IPS-20b (cell line): Measurements from ENCODE around the gene KCNH3.
"Not testable (repeated sequence)": the region's sequence is repeated elsewhere in the genome, so short reads cannot be mapped to it uniquely, and the experiment has no call there.

Source experiments
- H3K27ac ChIP-seq: one replicate; pipeline ENCODE4 v1.5.1; 2013; ENCODE audit warnings: low read length
- H3K27me3 ChIP-seq: 2 replicates; pipeline ENCODE4 v1.6.1; 2013; ENCODE audit warnings: mild to moderate bottlenecking, low read length, inconsistent platforms; ENCODE audit not compliant: insufficient read depth
- H3K36me3 ChIP-seq: 2 replicates; pipeline ENCODE4 v1.6.1; 2013; ENCODE audit warnings: low read depth, mild to moderate bottlenecking, inconsistent platforms, low read length, moderate library complexity; ENCODE audit not compliant: insufficient read depth
- H3K4me1 ChIP-seq: 2 replicates; pipeline ENCODE4 v1.6.1; 2013; ENCODE audit warnings: mild to moderate bottlenecking, control low read depth, inconsistent platforms, low read length, moderate library complexity; ENCODE audit not compliant: insufficient read depth
- H3K4me3 ChIP-seq: 2 replicates; pipeline ENCODE4 v1.5.1; 2013; ENCODE audit warnings: mild to moderate bottlenecking, low read length, inconsistent platforms
- H3K9ac ChIP-seq: 2 replicates; pipeline ENCODE4 v1.6.1; 2013; ENCODE audit warnings: low read depth, mild to moderate bottlenecking, inconsistent platforms, low read length, moderate library complexity
- H3K9me3 ChIP-seq: 2 replicates; pipeline ENCODE4 v1.6.1; 2013; ENCODE audit warnings: mild to moderate bottlenecking, low read depth, low read length, inconsistent platforms; ENCODE audit not compliant: insufficient read depth

The KCNH3 gene

DNA sequence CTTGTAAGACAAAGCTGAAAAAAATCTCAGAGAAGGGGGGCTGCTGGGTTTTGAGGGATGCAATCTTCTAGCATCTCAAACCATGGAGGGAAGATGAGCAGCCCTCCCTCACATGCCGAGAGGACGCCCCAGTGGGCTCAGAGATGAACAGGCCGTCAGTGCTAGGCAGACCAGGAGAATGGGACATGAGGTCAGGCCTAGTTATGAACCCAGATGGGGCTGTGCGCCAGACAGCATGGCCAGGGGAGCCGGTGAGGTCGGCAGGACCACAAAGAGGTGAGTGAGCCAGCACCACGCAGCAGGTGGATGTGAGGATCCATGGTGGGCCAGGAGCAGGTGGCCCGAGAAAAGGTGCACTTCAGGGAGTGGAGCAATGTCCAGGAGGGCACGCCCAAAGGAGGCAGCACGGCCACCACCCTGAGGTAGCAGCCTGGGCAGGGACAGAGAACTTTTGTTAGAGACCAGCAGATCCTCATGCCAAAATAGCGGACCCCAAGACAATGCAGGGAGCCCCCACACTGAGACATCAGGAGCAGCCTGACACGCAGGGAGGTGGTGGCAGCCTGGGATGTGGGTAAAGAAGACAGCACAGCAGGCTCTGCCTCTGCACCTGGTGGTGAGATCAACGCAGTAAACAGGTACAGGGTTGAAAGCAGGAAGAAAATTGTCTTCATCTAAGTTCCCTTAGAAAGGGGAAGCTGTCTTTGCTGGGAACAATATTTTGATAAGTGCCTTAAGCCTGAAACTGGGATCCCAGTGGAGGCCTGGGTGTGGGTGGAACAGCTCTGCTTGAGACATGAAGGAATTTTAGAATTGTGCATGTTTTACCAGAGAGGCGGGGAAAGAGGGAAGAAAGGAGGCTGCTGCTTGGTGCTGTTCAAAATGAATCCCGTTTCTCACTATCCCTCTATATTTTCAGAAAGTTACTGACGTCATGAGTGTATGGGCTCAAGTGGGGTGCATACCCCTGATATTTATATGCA lies 46.9 kb downstream of the KCNH3 start:
- Histone ChIP-seq H3K27me3 (no peaks in the 10 kb centered on the region), H3K9ac (no peak overlapping the region), H3K27ac (no peak overlapping the region), H3K4me3 (no peak overlapping the region), H3K9me3 (no peaks in the 10 kb centered on the region), H3K36me3 (peaks cover 13% of the 10 kb centered on the region; the same call in 1 of the 2 replicates), H3K4me1 (0 out of 2 replicates have a peak, but pooled peaks cover 5% of the 10 kb centered on the region)

DNA sequence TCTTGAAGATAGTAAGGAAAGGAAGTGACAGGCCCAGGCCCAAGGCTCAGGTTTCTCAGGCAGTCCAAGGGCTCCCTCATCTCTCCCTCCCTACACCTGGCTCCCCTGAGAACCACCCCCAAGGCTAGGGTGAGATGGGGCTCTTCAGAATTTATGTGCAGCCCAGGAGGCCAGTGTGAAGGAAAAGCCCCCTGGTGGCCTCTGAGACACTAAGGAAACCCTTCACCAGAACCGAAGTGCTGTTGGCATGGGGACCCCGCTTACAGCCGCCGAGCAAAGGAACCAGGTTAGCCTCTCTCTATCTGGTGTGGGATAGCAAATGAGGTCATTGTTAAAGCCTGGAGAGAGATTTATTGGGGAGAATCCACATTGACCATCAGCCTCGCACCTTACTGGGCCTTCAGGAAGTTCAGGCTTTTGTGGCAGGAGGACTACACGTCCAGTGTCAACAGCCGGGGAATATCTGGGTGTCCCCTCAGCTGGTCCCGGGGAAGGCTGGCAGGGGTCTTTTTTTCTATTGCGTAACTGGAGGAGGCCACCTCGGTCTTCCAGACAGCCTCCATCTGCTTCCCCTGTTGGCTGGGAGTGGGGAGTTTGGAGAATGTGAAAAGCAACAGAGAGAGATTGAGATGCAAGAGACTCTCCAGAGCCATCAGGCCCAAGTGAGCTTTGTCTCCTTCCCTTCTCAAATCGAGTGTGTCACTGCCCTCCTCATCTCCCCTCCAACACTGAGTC lies 48.5 kb downstream of the KCNH3 start:
- H3K27me3 ChIP-seq = no peaks in the 10 kb centered on the region
- H3K9me3 ChIP-seq = no peaks in the 10 kb centered on the region
- H3K4me3 ChIP-seq = no peak overlapping the region
- no peaks in the 10 kb centered on the region for H3K4me1 ChIP-seq
- no peak overlapping the region for H3K27ac ChIP-seq
- no peak overlapping the region for H3K9ac ChIP-seq
- peaks cover 13% of the 10 kb centered on the region; the same call in 1 of the 2 replicates for H3K36me3 ChIP-seq

DNA sequence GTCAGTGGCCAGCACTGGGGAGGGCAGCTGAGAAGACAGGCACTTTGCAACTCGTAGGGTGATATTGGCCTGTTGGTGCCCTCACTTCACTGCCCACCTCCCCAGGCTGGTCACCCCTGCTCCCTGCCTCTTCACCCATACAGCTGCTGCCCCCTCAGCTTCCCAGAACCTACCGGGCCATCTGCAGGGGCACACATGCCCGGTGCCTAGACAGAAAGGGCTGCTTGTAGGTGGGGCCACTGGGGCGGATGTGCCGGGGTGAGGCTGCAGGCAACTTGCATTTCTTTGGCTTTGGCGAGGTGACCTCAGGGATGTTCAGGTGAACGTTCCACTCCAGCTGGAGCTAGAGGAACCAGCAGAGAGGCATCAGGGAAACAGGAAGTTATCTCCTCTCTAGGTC lies 49.5 kb downstream of the KCNH3 start:
- H3K4me3 ChIP-seq = no peak overlapping the region
- H3K27ac ChIP-seq = no peak overlapping the region
- H3K9me3 ChIP-seq = no peaks in the 10 kb centered on the region
- no peak overlapping the region for H3K9ac ChIP-seq
- H3K27me3 ChIP-seq = no peaks in the 10 kb centered on the region
- peaks cover 11% of the 10 kb centered on the region; the same call in 1 of the 2 replicates for H3K36me3 ChIP-seq
- H3K4me1 ChIP-seq = no peaks in the 10 kb centered on the region

DNA sequence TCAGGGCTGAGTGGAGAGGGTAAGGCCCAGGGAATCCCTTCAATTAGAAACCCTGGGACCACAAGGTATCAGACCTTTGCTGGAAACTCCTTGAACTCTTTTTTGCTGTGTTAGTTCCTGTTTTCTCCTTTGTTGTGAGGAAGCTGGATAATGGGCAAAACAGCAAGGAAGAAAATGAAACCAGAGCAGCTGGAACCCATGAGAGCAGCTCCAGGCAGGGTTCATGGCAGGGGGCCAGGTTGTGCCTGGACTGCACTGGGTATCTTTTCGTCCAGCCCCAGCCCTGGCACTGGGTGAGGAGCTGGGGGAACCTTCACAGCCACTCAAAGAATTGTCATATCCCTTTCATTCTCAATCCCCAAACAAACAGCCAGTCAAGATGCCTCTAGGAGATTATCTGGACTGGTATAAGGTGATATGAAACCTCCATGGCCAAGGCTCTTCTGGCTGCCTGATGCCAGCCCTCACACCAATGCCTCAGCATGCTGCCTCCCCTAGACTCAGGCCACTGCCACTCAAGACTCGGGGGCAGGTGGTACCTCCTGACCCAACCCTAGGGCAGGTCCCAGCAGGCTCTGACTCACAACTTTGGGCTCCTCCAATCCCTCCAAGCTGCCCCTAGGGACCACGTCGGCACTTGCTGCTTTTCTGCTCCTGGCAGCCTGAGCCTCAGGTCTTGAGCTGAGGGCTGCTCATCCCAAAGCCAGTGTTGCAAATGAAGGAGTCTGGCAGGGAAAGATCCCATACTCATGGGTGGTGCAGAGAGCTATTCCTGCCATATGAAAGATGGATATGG lies 50.1 kb downstream of the KCNH3 start:
- Histone ChIP-seq H3K4me3 (no peak overlapping the region), H3K27ac (no peak overlapping the region), H3K4me1 (no peaks in the 10 kb centered on the region), H3K9me3 (no peaks in the 10 kb centered on the region), H3K27me3 (no peaks in the 10 kb centered on the region), H3K9ac (no peak overlapping the region), H3K36me3 (0 out of 2 replicates have a peak, but pooled peaks cover 5% of the 10 kb centered on the region)

DNA sequence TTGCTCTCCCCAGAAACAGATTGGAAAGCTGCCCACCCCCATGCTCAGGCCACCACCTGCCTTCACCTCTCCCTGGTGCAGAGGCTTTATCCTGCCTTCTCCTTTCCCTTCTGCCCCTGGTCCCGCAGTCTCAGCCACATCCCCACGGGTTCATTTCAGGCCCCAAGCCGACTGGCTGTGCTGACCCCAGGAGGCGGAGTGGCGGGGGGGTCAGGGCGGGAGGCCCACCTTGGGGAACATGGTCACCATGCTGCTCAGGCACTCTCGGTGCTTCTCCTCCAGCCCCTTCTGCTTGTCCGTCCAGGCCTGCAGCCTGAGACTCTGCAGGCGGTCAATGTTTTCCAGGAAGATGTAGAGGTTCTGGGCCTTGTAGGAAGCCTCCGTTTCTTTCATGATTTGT lies 59.7 kb downstream of the KCNH3 start:
- H3K9ac ChIP-seq = no peak overlapping the region
- no peaks in the 10 kb centered on the region for H3K9me3 ChIP-seq
- no peaks in the 10 kb centered on the region for H3K36me3 ChIP-seq
- no peak overlapping the region for H3K4me3 ChIP-seq
- H3K27ac ChIP-seq = no peak overlapping the region
- H3K27me3 ChIP-seq = 0 out of 2 replicates have a peak, but pooled peaks cover 10% of the 10 kb centered on the region
- H3K4me1 ChIP-seq = no peaks in the 10 kb centered on the region

GRCh38 chr12:49599961-49600360 lies 61.1 kb downstream of the KCNH3 start:
- H3K4me3 ChIP-seq = no peak overlapping the region
- no peak overlapping the region for H3K27ac ChIP-seq
- H3K27me3 ChIP-seq = 0 out of 2 replicates have a peak, but pooled peaks cover 12% of the 10 kb centered on the region
- H3K36me3 ChIP-seq = no peaks in the 10 kb centered on the region
- no peaks in the 10 kb centered on the region for H3K9me3 ChIP-seq
- H3K9ac ChIP-seq = no peak overlapping the region
- no peaks in the 10 kb centered on the region for H3K4me1 ChIP-seq

GRCh38 chr12:49603721-49604120 lies 64.9 kb downstream of the KCNH3 start:
- Histone ChIP-seq H3K27ac (no peak overlapping the region), H3K36me3 (no peaks in the 10 kb centered on the region), H3K4me3 (no peak overlapping the region), H3K9me3 (no peaks in the 10 kb centered on the region), H3K4me1 (no peaks in the 10 kb centered on the region), H3K27me3 (peaks cover 12% of the 10 kb centered on the region; the same call in 1 of the 2 replicates), H3K9ac (no peak overlapping the region)

GRCh38 chr12:49604856-49605255 lies 66.0 kb downstream of the KCNH3 start:
- H3K4me1 ChIP-seq = no peaks in the 10 kb centered on the region
- H3K36me3 ChIP-seq = no peaks in the 10 kb centered on the region
- no peaks in the 10 kb centered on the region for H3K9me3 ChIP-seq
- no peak overlapping the region for H3K4me3 ChIP-seq
- H3K9ac ChIP-seq = no peak overlapping the region
- H3K27me3 ChIP-seq = peaks cover 15% of the 10 kb centered on the region; the same call in 1 of the 2 replicates
- H3K27ac ChIP-seq = no peak overlapping the region

GRCh38 chr12:49605539-49605938 lies 66.7 kb downstream of the KCNH3 start, which contains the start of gene FAM186B:
FAM186B (minus strand) TSS chr12:49605639; CDS start chr12:49605477, 162 bp downstream.
- H3K9me3 ChIP-seq, H3K9ac ChIP-seq, H3K27ac ChIP-seq, H3K36me3 ChIP-seq, H3K4me3 ChIP-seq, H3K4me1 ChIP-seq: not testable (repeated sequence)
- peaks cover 14% of the 10 kb centered on the region; the same call in 1 of the 2 replicates for H3K27me3 ChIP-seq
